Activated B cell treated with CpG ODN at 0.5 μM for 24 hours (primary cell): ENCODE data around the gene STIM1. TPM values are rescaled to one million over a fixed set of nuclear protein-coding genes. Genes with fewer than 3 reads are reported as not detected.

Experiments
- ATAC-seq: fragments of 200-7000 bp; cut with Tn5 transposase; one replicate; pipeline ENCODE4 v1.10.0; 2021; ENCODE audit warnings: low read depth, mild to moderate bottlenecking, moderate library complexity
- CTCF ChIA-PET: fragments of 350-600 bp; sonication (Branson Sonifier 250); formaldehyde crosslinking; loops from one replicate; lab custom pipeline; 2021; ENCODE audit warnings: antibody characterized with exemption; lab: Charles Lee
- POLR2A ChIA-PET: fragments of 350-600 bp; sonication (Branson Sonifier 250); formaldehyde crosslinking; loops from one replicate; lab custom pipeline; 2021; ENCODE audit warnings: antibody characterized with exemption; lab: Charles Lee
- DNase-seq: peaks from one replicate; pipeline ENCODE4 v3.0.0; 2022
- H3K27ac Mint-ChIP-seq: one replicate; pipeline ENCODE4 v1.8.0; 2020; ENCODE audit warnings: mixed read lengths
- H3K27me3 Mint-ChIP-seq: one replicate; pipeline ENCODE4 v1.8.0; 2021; ENCODE audit warnings: mixed read lengths
- H3K36me3 Mint-ChIP-seq: one replicate; pipeline ENCODE4 v1.8.0; 2021; ENCODE audit warnings: low read depth, mixed read lengths
- H3K4me1 Mint-ChIP-seq: one replicate; pipeline ENCODE4 v1.8.0; 2021; ENCODE audit warnings: mixed read lengths
- H3K4me3 Mint-ChIP-seq: one replicate; pipeline ENCODE4 v1.8.0; 2020; ENCODE audit warnings: mild to moderate bottlenecking, mixed read lengths
- H3K9me3 Mint-ChIP-seq: one replicate; pipeline ENCODE4 v1.8.0; 2020; ENCODE audit warnings: mixed read lengths
- CTCF ChIP-seq: fragments of 200-600 bp; IDR thresholded peaks from one replicate; pipeline ENCODE4 v1.8.0; 2022; ENCODE audit warnings: antibody characterized with exemption, mild to moderate bottlenecking
- intact Hi-C: fragments of 100-400 bp; cut with micrococcal nuclease; formaldehyde crosslinking; loops from one replicate; pipeline ENCODE4 v1.15.1; 2024
- total RNA-seq: library from RNA; stranded (reverse); gene quantifications from 2 replicates; pipeline ENCODE4 v1.2.3, GENCODE V29; 2022

Gene STIM1
- total RNA-seq, 1 donor from 2014 or later = 38.4 TPM

DNA sequence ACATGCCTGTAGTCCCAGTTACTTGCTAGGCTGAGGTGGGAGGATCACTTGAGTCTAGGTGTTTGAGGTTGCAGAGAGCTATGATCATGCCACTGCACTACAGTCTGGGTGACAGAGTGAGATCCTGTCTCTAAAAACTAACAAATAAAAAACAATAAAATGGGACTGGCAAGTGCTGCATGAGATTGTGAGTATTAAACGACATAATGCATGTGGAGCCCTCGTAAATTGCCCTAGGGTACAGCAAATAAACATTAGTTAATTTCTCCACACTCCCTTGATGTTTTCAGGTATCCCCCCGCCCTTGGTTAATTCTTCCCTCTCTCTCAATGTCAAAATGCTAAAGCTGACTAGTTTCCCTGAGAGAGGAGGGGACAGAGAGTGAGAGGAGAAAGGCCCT, 9.8 kb upstream of the STIM1 start:
- Mint-ChIP-seq H3K4me3 (no peak overlapping the region), H3K27me3 (no peaks in the 10 kb centered on the region), H3K27ac (no peak overlapping the region), H3K4me1 (peaks cover 21% of the 10 kb centered on the region), H3K36me3 (no peaks in the 10 kb centered on the region), H3K9me3 (no peaks in the 10 kb centered on the region)
- ChIA-PET CTCF (interaction anchor here (1.0 to 14.0 kb wide), 3 partner anchors 8 to 224 kb away, joined by 3 to 526 read pairs (median 7); partner anchors contain the start of gene STIM1), POLR2A (interaction anchor here (1.0 kb wide), 1 partner anchor 227 kb away, joined by 3 read pairs; no protein-coding TSS in a partner anchor)
- ATAC-seq (no peak), DNase-seq (no peak)
- intact Hi-C loops = no loop called here
- TF ChIP-seq CTCF = no peak

DNA sequence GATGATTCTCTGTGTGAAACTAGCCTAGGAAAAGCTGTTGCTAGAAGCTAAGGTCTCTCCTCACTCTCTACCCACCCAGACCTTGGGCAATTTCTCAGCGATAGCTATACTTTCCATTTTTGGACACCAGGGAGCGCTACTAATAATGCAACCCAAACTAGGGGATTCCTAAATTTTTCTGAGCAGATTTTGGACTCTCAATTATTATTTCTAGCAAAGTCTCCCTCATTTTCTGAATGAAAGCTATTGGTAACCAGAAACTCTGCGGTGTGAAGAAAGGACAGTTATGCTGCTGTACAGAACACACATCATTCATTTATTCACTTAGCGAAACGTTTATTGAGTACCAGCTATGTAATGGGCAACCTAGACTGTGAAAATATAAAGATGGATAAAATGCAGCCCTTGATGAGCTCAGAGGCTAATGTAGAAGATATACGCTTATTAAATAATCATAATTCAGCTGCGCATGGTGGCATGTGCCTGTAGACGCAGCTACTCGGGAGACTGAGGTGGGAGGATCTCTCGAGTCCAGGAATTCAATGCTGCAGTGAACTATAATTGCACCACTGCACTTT, 6.1 kb upstream of the STIM1 start:
- Mint-ChIP-seq H3K4me1 (peaks cover 22% of the 10 kb centered on the region), H3K27ac (no peak overlapping the region), H3K27me3 (no peaks in the 10 kb centered on the region)

DNA sequence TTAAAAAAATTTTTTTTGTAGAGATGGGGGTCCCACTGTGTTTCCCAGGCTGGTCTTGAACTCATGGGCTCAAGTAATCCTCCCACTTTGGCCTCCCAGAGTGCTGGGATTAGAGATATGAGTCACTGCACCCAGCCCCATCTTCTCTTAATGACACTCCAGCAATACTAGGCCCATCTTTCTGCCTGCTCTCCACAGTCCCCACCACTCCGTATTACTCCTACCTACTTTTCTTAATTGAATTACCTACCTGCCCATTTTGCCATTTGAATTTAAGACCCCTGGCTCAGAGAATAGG, 2.0 kb upstream of the STIM1 start:
- Mint-ChIP-seq H3K27ac (peak overlapping the region; percentile 99), H3K27me3 (no peaks in the 10 kb centered on the region), H3K9me3 (no peaks in the 10 kb centered on the region), H3K4me1 (peaks cover 51% of the 10 kb centered on the region), H3K4me3 (peak overlapping the region; percentile 90), H3K36me3 (peaks cover 4% of the 10 kb centered on the region)
- intact Hi-C loops = no loop called here
- POLR2A ChIA-PET = interaction anchor here (0.6 to 8.0 kb wide), 20 partner anchors 13 to 219 kb away, joined by 4 to 352 read pairs (median 20); partner anchors contain the start of genes NUP98, PGAP2 and RHOG
- no peak for ATAC-seq
- CTCF ChIA-PET = interaction anchor here (1.0 to 14.0 kb wide), 11 partner anchors 10 to 216 kb away, joined by 3 to 526 read pairs (median 17); partner anchors contain the start of gene RHOG
- DNase-seq = no peak
- TF ChIP-seq CTCF = no peak

More for the DNA sequence above, 6.1 kb upstream of the STIM1 start:
- intact Hi-C loops = loop anchor here (1.0 kb wide), 3 partner anchors 123 to 223 kb away; no protein-coding TSS in a partner anchor
- Mint-ChIP-seq H3K36me3 (no peaks in the 10 kb centered on the region), H3K9me3 (no peaks in the 10 kb centered on the region), H3K4me3 (no peak overlapping the region)
- TF ChIP-seq CTCF = no peak
- ChIA-PET CTCF (interaction anchor here (0.6 to 14.0 kb wide), 51 partner anchors 8 to 246 kb away, joined by 3 to 526 read pairs (median 4); partner anchors contain the start of genes PGAP2 and RHOG), POLR2A (interaction anchor here (0.5 to 8.0 kb wide), 13 partner anchors 9 to 224 kb away, joined by 3 to 352 read pairs (median 4); partner anchors contain the start of gene RHOG)
- ATAC-seq = peak; percentile 62
- no peak for DNase-seq

GRCh38 chr11:3853899-3854659, 1.4 kb upstream of the STIM1 start:
- POLR2A ChIA-PET = interaction anchor here (0.6 to 8.0 kb wide), 47 partner anchors 13 to 240 kb away, joined by 3 to 352 read pairs (median 7); partner anchors contain the start of genes NUP98, PGAP2, RHOG and RRM1

More at GRCh38 chr11:3853899-3854659, 1.4 kb upstream of the STIM1 start:
- H3K4me3 Mint-ChIP-seq = peak overlapping the region; percentile 90
- H3K9me3 Mint-ChIP-seq = no peaks in the 10 kb centered on the region
- H3K36me3 Mint-ChIP-seq = peaks cover 4% of the 10 kb centered on the region
- CTCF ChIA-PET = interaction anchor here (0.8 to 14.0 kb wide), 44 partner anchors 8 to 228 kb away, joined by 3 to 526 read pairs (median 6); partner anchors contain the start of genes NUP98 and RHOG
- peak overlapping the region; percentile 99 for H3K27ac Mint-ChIP-seq
- DNase-seq = peak; percentile 61
- peaks cover 56% of the 10 kb centered on the region for H3K4me1 Mint-ChIP-seq
- ATAC-seq = peak; percentile 71
- intact Hi-C loops = loop anchor here (1.0 to 2.0 kb wide), 12 partner anchors 13 to 240 kb away; partner anchors contain the start of genes NUP98 and RRM1
- H3K27me3 Mint-ChIP-seq = no peaks in the 10 kb centered on the region
- TF ChIP-seq CTCF = no peak
